HFFc6 (cell line): ENCODE data around the gene RBMS3. TPM values are rescaled to one million over a fixed set of nuclear protein-coding genes. Genes with fewer than 3 reads are reported as not detected.

Experiments
- DNase-seq: peaks from one replicate; pipeline ENCODE4 v3.0.0-alpha.2; 2018
- H3K27ac Mint-ChIP-seq: 2 replicates; pipeline ENCODE4 v1.8.0; 2020; ENCODE audit warnings: mild to moderate bottlenecking, mixed read lengths
- H3K27me3 Mint-ChIP-seq: 2 replicates; pipeline ENCODE4 v1.8.0; 2021; ENCODE audit warnings: mild to moderate bottlenecking, moderate library complexity, mixed read lengths; ENCODE audit not compliant: insufficient read depth
- H3K36me3 Mint-ChIP-seq: 2 replicates; pipeline ENCODE4 v1.8.0; 2021; ENCODE audit warnings: low read depth, mixed read lengths
- H3K4me1 Mint-ChIP-seq: 2 replicates; pipeline ENCODE4 v1.8.0; 2020; ENCODE audit warnings: low read depth, mixed read lengths
- H3K4me3 Mint-ChIP-seq: 2 replicates; pipeline ENCODE4 v1.8.0; 2020; ENCODE audit warnings: mild to moderate bottlenecking, moderate library complexity, mixed read lengths
- H3K9me3 Mint-ChIP-seq: 2 replicates; pipeline ENCODE4 v1.8.0; 2020; ENCODE audit warnings: mild to moderate bottlenecking, mixed read lengths
- CTCF ChIP-seq: fragments of 200-600 bp; sonication (generic); IDR thresholded peaks from 2 replicates; pipeline ENCODE4 v1.5.0; 2021; ENCODE audit warnings: antibody characterized with exemption, mild to moderate bottlenecking
- total RNA-seq, 6 experiments: library from RNA; stranded (reverse); fragmentation: NEBNext Ultra II Directional; extraction: Animal tissue kit (Norgen Biotek cat#: 25700); gene quantifications; 2 replicates in 1 of 6; 3 replicates in 5 of 6; pipeline ENCODE4 v1.2.3, GENCODE V29; 2021

Gene RBMS3
- total RNA-seq, 6 experiments from 2014 or later = 22.8 to 46.9 (median 39.4) TPM

DNA sequence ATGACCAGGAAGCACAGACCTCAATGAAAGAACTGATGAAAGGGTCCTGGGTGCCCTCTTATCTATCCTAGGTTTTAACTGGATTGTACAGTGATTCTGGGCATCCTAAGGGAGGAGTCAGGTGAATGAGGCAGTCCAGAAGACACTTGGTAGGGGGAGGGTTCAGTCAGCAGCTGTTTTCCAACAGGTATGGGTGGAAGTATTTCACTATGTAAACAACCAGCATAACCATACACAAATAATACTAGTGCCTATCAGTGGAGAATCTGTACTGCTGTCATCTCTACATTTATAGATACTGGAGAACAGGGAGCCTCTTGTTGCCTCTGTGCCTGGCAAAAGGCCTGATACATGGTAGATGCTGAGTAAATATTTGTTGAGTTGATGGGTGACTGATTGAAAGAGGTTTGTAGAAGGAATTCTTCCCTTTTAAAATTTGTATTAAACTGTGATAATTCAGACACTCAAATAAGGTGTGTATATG lies 328.5 kb downstream of the RBMS3 start:
- H3K36me3 Mint-ChIP-seq = peaks cover 4% of the 10 kb centered on the region; the same call in 1 of the 2 replicates

DNA sequence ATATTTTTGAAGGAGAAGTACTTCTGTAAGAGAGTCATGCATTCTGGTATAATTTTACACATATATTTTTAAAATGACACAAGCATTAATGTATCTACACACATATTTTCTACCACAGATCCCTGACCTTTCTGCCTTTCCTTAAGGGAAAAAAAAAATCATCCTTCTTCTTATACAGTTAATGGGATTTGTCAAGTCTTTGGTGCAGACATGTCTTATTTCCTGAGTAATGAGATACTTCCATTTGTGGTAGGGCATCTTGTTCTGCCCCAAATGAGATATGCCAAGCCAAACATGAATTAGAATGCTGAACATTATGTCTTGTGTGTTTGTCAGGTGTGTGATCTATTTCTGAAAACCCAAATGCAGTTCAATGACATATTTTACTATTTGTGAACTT lies 329.9 kb downstream of the RBMS3 start:
- H3K27me3 Mint-ChIP-seq = no peaks in the 10 kb centered on the region
- H3K4me3 Mint-ChIP-seq = no peak overlapping the region
- H3K27ac Mint-ChIP-seq = no peak overlapping the region
- H3K9me3 Mint-ChIP-seq = no peaks in the 10 kb centered on the region
- H3K36me3 Mint-ChIP-seq = peaks cover 4% of the 10 kb centered on the region; the same call in 1 of the 2 replicates
- DNase-seq = no peak
- peaks cover 11% of the 10 kb centered on the region for H3K4me1 Mint-ChIP-seq
- TF ChIP-seq CTCF = no peak

More for the DNA sequence above, 328.5 kb downstream of the RBMS3 start:
- Mint-ChIP-seq H3K9me3 (no peaks in the 10 kb centered on the region), H3K4me1 (peaks cover 18% of the 10 kb centered on the region), H3K27me3 (no peaks in the 10 kb centered on the region), H3K27ac (no peak overlapping the region), H3K4me3 (no peak overlapping the region)
- no peak for DNase-seq
- no peak for TF ChIP-seq CTCF

DNA sequence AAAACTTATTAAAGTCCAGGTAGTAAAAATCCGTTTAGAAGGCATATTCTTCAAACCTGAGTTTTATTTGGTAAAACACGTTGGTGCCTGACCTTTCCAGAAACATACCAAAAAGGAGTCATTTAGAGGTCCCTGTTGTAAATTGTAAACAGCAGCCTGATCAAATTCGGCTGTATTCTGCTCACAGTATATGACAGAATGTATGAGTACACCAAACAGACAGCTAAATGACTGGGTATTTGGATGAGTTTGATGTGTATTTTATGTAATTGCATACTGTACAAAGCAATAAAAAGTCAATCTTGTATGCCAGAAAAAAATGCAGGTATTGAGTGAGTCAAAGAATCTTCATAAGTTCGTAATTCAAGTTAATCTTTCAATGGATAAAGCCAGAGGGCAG lies 330.4 kb downstream of the RBMS3 start:
- Mint-ChIP-seq H3K27me3 (no peaks in the 10 kb centered on the region), H3K4me3 (no peak overlapping the region), H3K9me3 (no peaks in the 10 kb centered on the region), H3K4me1 (peaks cover 6% of the 10 kb centered on the region), H3K27ac (no peak overlapping the region), H3K36me3 (peaks cover 4% of the 10 kb centered on the region; the same call in 1 of the 2 replicates)
- no peak for TF ChIP-seq CTCF
- no peak for DNase-seq

GRCh38 chr3:29612536-29612935 lies 331.7 kb downstream of the RBMS3 start:
- no peak for DNase-seq
- TF ChIP-seq CTCF = no peak

DNA sequence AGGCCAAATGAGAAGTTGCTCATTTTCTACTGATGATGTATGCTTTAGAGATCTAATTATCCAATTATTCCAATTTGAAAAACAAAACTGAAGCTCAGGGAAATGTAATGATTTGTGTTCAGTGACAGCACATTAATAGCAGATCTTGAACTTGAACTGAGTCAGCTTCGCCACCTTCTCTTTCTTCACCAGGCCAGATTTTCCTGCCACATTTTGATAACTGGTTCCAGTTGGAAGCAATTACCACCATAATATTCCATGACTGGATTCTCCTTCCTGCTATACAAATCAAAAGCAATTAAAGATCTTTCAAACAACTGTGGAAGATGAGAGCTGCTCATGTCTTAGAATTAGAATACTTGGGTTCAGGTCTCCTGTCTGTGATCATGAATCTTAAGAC lies 334.1 kb downstream of the RBMS3 start:
- no peak for DNase-seq
- peaks cover 4% of the 10 kb centered on the region; the same call in 1 of the 2 replicates for H3K36me3 Mint-ChIP-seq
- no peaks in the 10 kb centered on the region for H3K9me3 Mint-ChIP-seq
- no peak overlapping the region for H3K4me3 Mint-ChIP-seq
- H3K27ac Mint-ChIP-seq = no peak overlapping the region
- H3K27me3 Mint-ChIP-seq = no peaks in the 10 kb centered on the region
- peaks cover 16% of the 10 kb centered on the region for H3K4me1 Mint-ChIP-seq
- TF ChIP-seq CTCF = no peak

More at GRCh38 chr3:29612536-29612935, 331.7 kb downstream of the RBMS3 start:
- Mint-ChIP-seq H3K27me3 (no peaks in the 10 kb centered on the region), H3K4me1 (peaks cover 4% of the 10 kb centered on the region; the same call in 1 of the 2 replicates), H3K27ac (no peak overlapping the region), H3K4me3 (no peak overlapping the region), H3K36me3 (peaks cover 4% of the 10 kb centered on the region; the same call in 1 of the 2 replicates), H3K9me3 (no peaks in the 10 kb centered on the region)
